Measurements from ENCODE around the gene MTHFD1. TPM values are rescaled to one million over a fixed set of nuclear protein-coding genes. Genes with fewer than 3 reads are reported as not detected.
"Not testable (repeated sequence)": the region's sequence is repeated elsewhere in the genome, so short reads cannot be mapped to it uniquely, and the experiment has no call there.

MTHFD1 gene
- total and polyA plus RNA-seq, 3 experiments from 2014 or later = 41.1 to 256 (median 247) TPM

DNA sequence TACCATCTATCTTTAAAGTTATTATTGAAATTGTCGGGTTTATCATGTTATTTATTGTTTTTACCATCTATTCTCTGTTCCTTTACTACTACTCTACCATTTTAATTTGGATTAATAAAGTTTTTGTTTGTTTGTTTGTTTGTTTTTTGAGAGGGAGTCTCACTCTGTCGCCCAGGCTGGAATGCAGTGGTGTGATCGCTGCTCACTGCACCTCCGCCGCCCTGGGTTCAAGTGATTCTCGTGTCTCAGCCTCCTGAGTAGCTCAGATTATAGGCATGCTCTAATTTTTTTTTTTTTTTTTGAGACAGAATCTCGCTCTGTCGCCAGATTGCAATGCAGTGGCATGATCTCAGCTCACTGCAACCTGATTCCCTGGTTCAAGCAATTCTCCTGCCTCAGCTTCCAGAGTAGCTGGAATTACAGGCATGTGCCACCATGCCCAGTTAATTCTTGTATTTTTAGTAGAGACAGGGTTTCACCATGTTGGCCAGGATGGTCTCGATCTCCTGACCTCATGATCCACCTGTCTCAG lies 22.7 kb upstream of the MTHFD1 start:
- H3K4me3 Mint-ChIP-seq; H3K4me1 ChIP-seq (ENCODE audit: insufficient read depth, low read length); H3K27me3 ChIP-seq (ENCODE audit: insufficient read depth, low read length, poor library complexity, severe bottlenecking); H3K27me3 Mint-ChIP-seq; H3K9me3 Mint-ChIP-seq; H3K36me3 Mint-ChIP-seq; CTCF ChIA-PET; H3K4me1 Mint-ChIP-seq; H3K27ac ChIP-seq (ENCODE audit: low read depth, low read length); H3K4me3 ChIP-seq (ENCODE audit: low read length); H3K27ac Mint-ChIP-seq; POLR2A ChIA-PET; H3K9me3 ChIP-seq (ENCODE audit: low read length); H3K36me3 ChIP-seq (ENCODE audit: insufficient read depth, low read length); DNase-seq: not testable (repeated sequence)

DNA sequence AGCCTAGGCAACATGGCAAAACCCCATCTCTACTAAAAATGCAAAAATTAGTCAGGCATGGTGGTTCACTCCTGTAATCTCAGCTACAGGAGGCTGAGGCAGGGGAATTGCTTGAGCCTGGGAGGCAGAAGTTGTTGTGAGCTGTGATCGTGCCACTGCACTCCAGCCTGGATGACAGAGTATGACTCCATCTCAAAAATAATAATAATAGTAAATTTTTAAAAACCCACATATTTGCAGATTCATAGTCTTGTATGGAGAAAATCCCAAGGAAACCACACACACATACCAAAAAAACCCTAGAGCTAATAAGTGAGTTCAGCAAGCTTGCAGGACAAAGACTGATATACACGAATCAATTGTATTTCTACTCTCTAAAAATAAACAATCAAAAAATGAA lies 19.0 kb upstream of the MTHFD1 start:
- Mint-ChIP-seq H3K27ac (no peak overlapping the region), H3K36me3 (peaks cover 0 to 3% (median 0%) of the 10 kb centered on the region in 3 donors), H3K27me3 (no peaks in the 10 kb centered on the region), H3K4me3 (no peak overlapping the region), H3K4me1 (no peaks in the 10 kb centered on the region), H3K9me3 (no peaks in the 10 kb centered on the region)
- Histone ChIP-seq H3K27ac (ENCODE audit: low read depth, low read length) (no peak overlapping the region), H3K4me3 (ENCODE audit: low read length) (no peak overlapping the region), H3K36me3 (ENCODE audit: insufficient read depth, low read length) (no peaks in the 10 kb centered on the region), H3K9me3 (ENCODE audit: low read length) (no peaks in the 10 kb centered on the region), H3K4me1 (ENCODE audit: insufficient read depth, low read length) (no peaks in the 10 kb centered on the region), H3K27me3 (ENCODE audit: insufficient read depth, low read length, poor library complexity, severe bottlenecking) (no peaks in the 10 kb centered on the region)
- no peak for DNase-seq
- CTCF ChIA-PET = no interaction called here
- POLR2A ChIA-PET = interaction anchor here (0.7 kb wide), 1 partner anchor 192 kb away, joined by 5 read pairs; no protein-coding TSS in a partner anchor

DNA sequence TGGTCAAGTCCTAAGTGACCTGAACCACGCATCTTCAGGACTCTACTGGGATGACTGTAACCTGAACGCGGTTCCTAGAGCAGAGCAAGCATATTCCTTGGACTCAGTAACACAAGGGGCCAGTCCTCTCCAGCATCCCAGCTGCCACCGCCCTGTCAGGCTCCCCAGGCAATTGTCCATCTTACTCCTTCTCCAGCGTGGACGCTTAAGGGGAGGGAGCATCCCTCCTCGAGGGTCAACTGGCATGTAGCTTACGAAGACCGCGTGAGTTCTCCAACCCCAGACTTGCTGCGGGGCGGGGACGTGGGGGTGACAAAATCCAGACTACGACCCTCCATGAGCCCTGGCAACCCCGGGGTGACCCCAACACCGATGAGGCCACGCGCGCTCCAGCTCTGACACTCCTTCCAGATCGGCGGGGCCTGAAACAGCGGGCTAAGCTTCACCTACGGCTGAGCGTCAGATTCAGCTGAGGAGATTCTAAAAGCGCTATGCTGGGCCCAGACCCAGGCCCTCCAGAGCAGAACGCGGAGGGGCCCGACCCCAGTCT lies 846 bp upstream of the MTHFD1 start:
- no peaks in the 10 kb centered on the region for H3K36me3 ChIP-seq (ENCODE audit: insufficient read depth, low read length)
- H3K4me3 ChIP-seq (ENCODE audit: low read length) = peak overlapping the region; percentile 96
- no peaks in the 10 kb centered on the region for H3K27me3 ChIP-seq (ENCODE audit: insufficient read depth, low read length, poor library complexity, severe bottlenecking)
- H3K27ac Mint-ChIP-seq = peak overlapping the region; percentile 58 to 97 (median 93)
- H3K9me3 ChIP-seq (ENCODE audit: low read length) = no peaks in the 10 kb centered on the region
- peaks cover 0 to 13% (median 12%) of the 10 kb centered on the region in 3 donors for H3K36me3 Mint-ChIP-seq
- peaks cover 0 to 2% (median 0%) of the 10 kb centered on the region in 5 donors for H3K9me3 Mint-ChIP-seq
- peak overlapping the region; percentile 65 for H3K27ac ChIP-seq (ENCODE audit: low read depth, low read length)
- DNase-seq = no peak
- peaks cover 0 to 1% of the 10 kb centered on the region in 2 donors for H3K27me3 Mint-ChIP-seq
- H3K4me1 Mint-ChIP-seq = peaks cover 32 to 49% (median 47%) of the 10 kb centered on the region in 3 donors
- ChIA-PET CTCF (interaction anchor here (0.6 to 1.6 kb wide), 8 partner anchors 8 to 153 kb away, joined by 3 to 7 read pairs (median 4); partner anchors contain the start of gene ZBTB1), POLR2A (interaction anchor here (1.0 to 1.8 kb wide), 4 partner anchors 45 to 117 kb away, joined by 4 to 12 read pairs (median 5); partner anchors contain the start of gene ZBTB1)
- peaks cover 18% of the 10 kb centered on the region for H3K4me1 ChIP-seq (ENCODE audit: insufficient read depth, low read length)
- H3K4me3 Mint-ChIP-seq = peak overlapping the region; percentile 93 to 97 (median 94)

DNA sequence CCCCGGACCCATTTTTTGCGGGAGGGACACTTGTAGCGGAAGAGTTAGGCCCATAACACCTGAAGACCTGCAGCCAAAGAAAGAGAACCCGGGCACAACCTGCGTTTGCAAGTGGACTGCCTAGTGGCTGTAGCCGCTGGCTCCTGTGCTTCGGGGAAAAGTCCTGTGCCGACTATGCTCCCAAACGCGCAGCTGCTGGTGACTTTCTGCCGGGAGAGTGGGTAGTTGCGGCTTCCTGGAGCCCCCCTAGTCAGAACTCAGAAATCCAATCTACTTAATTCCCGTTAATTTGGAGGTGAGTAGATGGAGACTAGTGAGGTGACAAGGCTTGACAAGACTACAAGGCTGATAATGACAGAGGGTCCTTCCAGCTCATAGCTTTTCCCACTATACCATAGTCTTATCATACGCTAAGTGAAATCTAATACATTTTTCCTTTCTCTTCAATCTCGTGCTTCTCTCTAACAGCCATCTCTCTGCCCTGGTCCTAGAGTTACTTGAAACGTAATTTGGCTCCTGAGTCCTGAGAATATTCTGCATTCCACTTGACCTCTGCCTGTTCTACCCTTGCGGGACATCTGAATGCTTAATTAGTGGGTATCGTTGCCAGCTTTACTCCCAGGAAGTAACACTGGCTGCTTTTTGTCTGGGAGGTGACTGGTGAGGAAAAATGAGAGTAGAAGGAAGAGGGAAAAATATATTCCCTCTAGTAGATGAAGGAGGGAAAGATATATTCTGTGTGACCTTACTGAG lies 556 bp downstream of the MTHFD1 start:
- DNase-seq = peak in 2 of 5 donors; percentile 13 to 22
- Mint-ChIP-seq H3K27me3 (peaks cover 0 to 1% of the 10 kb centered on the region in 2 donors), H3K9me3 (peaks cover 0 to 2% (median 0%) of the 10 kb centered on the region in 5 donors), H3K27ac (peak overlapping the region; percentile 76 to 97 (median 93)), H3K4me1 (peaks cover 34 to 59% (median 54%) of the 10 kb centered on the region in 3 donors), H3K4me3 (peak overlapping the region; percentile 93 to 97 (median 94)), H3K36me3 (peaks cover 0 to 13% (median 12%) of the 10 kb centered on the region in 3 donors)
- peak overlapping the region; percentile 96 for H3K4me3 ChIP-seq (ENCODE audit: low read length)
- no peaks in the 10 kb centered on the region for H3K36me3 ChIP-seq (ENCODE audit: insufficient read depth, low read length)
- POLR2A ChIA-PET = interaction anchor here (0.6 to 1.8 kb wide), 5 partner anchors 51 to 430 kb away, joined by 3 to 12 read pairs (median 4); partner anchors contain the start of genes HSPA2 and ZBTB1
- no peaks in the 10 kb centered on the region for H3K27me3 ChIP-seq (ENCODE audit: insufficient read depth, low read length, poor library complexity, severe bottlenecking)
- peaks cover 18% of the 10 kb centered on the region for H3K4me1 ChIP-seq (ENCODE audit: insufficient read depth, low read length)
- peak overlapping the region; percentile 65 for H3K27ac ChIP-seq (ENCODE audit: low read depth, low read length)
- no peaks in the 10 kb centered on the region for H3K9me3 ChIP-seq (ENCODE audit: low read length)
- CTCF ChIA-PET = interaction anchor here (1.1 to 1.6 kb wide), 4 partner anchors 10 to 94 kb away, joined by 3 to 6 read pairs (median 3); no protein-coding TSS in a partner anchor

DNA sequence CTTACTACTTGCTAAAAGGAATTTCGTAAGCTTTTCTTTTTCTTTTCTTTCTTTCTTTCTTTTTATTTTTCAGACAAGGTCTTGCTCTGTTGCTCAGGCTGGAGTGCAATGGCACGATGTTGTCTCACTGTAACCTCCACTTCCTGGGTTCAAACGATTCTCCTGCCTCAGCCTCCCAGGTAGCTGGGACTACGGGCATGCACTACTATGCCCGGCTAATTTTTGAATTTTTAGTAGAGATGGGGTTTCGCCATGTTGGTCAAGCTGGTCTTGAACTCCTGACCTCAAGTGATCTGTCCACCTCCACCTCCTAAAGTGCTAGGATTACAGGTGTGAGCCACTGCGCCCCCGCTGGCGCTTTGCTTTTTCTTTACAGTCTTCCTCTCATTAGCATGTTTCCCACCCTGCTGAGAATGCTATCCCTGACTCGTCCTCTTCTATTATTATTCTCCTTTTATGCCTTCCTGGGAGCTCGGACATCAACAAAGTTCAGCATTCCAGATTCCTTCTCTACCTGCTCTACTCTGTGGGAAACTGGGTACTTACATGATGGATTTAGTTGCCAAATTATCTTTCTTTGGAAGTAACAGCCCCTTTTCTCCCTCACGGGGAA lies 3.1 kb downstream of the MTHFD1 start:
- peak overlapping the region in 4 of 7 donors; percentile 11 to 46 (median 36) for H3K4me3 Mint-ChIP-seq
- POLR2A ChIA-PET = no interaction called here
- H3K36me3 Mint-ChIP-seq = peaks cover 0 to 13% (median 12%) of the 10 kb centered on the region in 3 donors
- no peaks in the 10 kb centered on the region for H3K27me3 ChIP-seq (ENCODE audit: insufficient read depth, low read length, poor library complexity, severe bottlenecking)
- peaks cover 18% of the 10 kb centered on the region for H3K4me1 ChIP-seq (ENCODE audit: insufficient read depth, low read length)
- CTCF ChIA-PET = interaction anchor here (0.6 to 1.6 kb wide), 4 partner anchors 14 to 169 kb away, joined by 3 to 5 read pairs (median 3); no protein-coding TSS in a partner anchor
- H3K27me3 Mint-ChIP-seq = peaks cover 0 to 1% of the 10 kb centered on the region in 2 donors
- H3K27ac Mint-ChIP-seq = peak overlapping the region in 2 of 8 donors; percentile 15 to 33
- H3K9me3 Mint-ChIP-seq = peaks cover 0 to 2% (median 0%) of the 10 kb centered on the region in 5 donors
- no peak overlapping the region for H3K4me3 ChIP-seq (ENCODE audit: low read length)
- H3K36me3 ChIP-seq (ENCODE audit: insufficient read depth, low read length) = no peaks in the 10 kb centered on the region
- H3K27ac ChIP-seq (ENCODE audit: low read depth, low read length) = no peak overlapping the region
- no peak for DNase-seq
- H3K9me3 ChIP-seq (ENCODE audit: low read length) = no peaks in the 10 kb centered on the region
- peaks cover 37 to 76% (median 63%) of the 10 kb centered on the region in 3 donors for H3K4me1 Mint-ChIP-seq

DNA sequence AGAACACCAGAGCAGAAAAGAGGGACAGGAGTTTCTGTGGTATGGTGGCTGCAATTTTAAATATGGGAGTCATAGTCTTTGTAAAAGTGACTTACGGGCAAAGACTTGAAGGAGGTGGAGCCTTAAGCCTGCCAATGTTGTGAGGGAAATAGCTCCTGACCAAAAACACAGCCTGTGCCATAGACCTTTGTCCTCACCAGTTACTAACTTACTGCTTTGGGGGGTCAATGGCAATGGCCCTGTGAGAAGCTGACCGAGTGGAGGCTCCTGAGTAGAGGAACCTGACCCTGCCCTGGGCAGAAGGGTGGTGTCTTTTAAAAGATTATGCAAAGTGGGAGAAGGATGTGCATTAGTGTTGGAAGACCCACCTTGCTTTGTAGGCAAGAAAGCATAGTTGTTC lies 3.8 kb downstream of the MTHFD1 start:
- no peak for DNase-seq
- Mint-ChIP-seq H3K36me3 (peaks cover 0 to 13% (median 12%) of the 10 kb centered on the region in 3 donors), H3K27me3 (peaks cover 0 to 1% of the 10 kb centered on the region in 2 donors), H3K4me1 (peaks cover 35 to 76% (median 60%) of the 10 kb centered on the region in 3 donors), H3K9me3 (peaks cover 0 to 2% (median 0%) of the 10 kb centered on the region in 5 donors), H3K4me3 (no peak overlapping the region), H3K27ac (peak overlapping the region in 1 of 8 donors; percentile 3)
- no peak overlapping the region for H3K4me3 ChIP-seq (ENCODE audit: low read length)
- no peak overlapping the region for H3K27ac ChIP-seq (ENCODE audit: low read depth, low read length)
- H3K4me1 ChIP-seq (ENCODE audit: insufficient read depth, low read length) = peaks cover 18% of the 10 kb centered on the region
- POLR2A ChIA-PET = no interaction called here
- H3K36me3 ChIP-seq (ENCODE audit: insufficient read depth, low read length) = no peaks in the 10 kb centered on the region
- CTCF ChIA-PET = interaction anchor here (1.1 to 1.6 kb wide), 4 partner anchors 13 to 159 kb away, joined by 3 to 5 read pairs (median 3); no protein-coding TSS in a partner anchor
- H3K9me3 ChIP-seq (ENCODE audit: low read length) = no peaks in the 10 kb centered on the region
- no peaks in the 10 kb centered on the region for H3K27me3 ChIP-seq (ENCODE audit: insufficient read depth, low read length, poor library complexity, severe bottlenecking)

DNA sequence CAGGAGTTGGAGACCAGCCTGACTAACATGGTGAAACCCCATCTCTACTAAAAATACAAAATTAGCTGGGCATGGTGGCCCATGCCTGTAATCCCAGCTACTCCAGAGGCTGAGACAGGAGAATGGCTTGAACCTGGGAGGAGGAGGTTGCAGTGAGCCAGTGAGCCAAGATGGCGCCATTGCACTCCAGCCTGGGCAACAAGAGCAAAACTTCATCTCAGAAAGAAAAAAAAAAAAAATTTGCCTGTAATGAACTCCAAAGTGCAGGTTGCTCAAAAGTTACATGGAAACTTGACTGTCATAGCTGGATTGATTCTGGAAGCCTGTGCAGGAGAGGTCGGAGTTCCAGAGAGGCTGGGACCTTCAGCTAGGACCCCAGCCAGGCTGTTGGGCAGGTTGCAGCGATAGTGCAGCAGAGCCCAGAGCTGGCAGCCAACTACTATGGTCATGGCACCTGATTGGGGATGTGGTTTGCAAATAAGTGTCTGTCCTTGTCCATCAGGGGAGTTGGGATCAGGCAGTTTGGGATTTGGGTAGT lies 5.1 kb downstream of the MTHFD1 start:
- H3K4me3 ChIP-seq (ENCODE audit: low read length); H3K9me3 ChIP-seq (ENCODE audit: low read length); H3K27me3 Mint-ChIP-seq; H3K36me3 ChIP-seq (ENCODE audit: insufficient read depth, low read length); H3K27ac ChIP-seq (ENCODE audit: low read depth, low read length); CTCF ChIA-PET; DNase-seq; H3K9me3 Mint-ChIP-seq; H3K27me3 ChIP-seq (ENCODE audit: insufficient read depth, low read length, poor library complexity, severe bottlenecking): not testable (repeated sequence)
- peaks cover 13% of the 10 kb centered on the region for H3K4me1 ChIP-seq (ENCODE audit: insufficient read depth, low read length)
- peak overlapping the region in 1 of 8 donors; percentile 11 for H3K27ac Mint-ChIP-seq
- H3K4me3 Mint-ChIP-seq = peak overlapping the region in 1 of 7 donors; percentile 62
- POLR2A ChIA-PET = interaction anchor here (0.7 kb wide), 2 partner anchors 17 to 38 kb away, joined by 3 read pairs; no protein-coding TSS in a partner anchor
- peaks cover 0 to 12% (median 6%) of the 10 kb centered on the region in 3 donors for H3K36me3 Mint-ChIP-seq
- H3K4me1 Mint-ChIP-seq = peaks cover 27 to 64% (median 50%) of the 10 kb centered on the region in 3 donors

All from CD8-positive, alpha-beta memory T cell (primary cell).